Cardiac muscle cell (in vitro differentiated cells and primary cell): ENCODE results near the gene DOCK3. TPM values are rescaled to one million over a fixed set of nuclear protein-coding genes. Genes with fewer than 3 reads are reported as not detected.
"Not testable (repeated sequence)": the region's sequence is repeated elsewhere in the genome, so short reads cannot be mapped to it uniquely, and the experiment has no call there.

ENCODE experiments used
- DNase-seq, 2 donors: peaks; one replicate each; pipeline versions ENCODE4 v3.0.0 to v3.0.0-alpha.2; 2010 to 2017; ENCODE audit warnings: low read depth in 1 of 2, low spot score in 1 of 2
- H3K27ac ChIP-seq: fragments of 200-600 bp; sonication (generic); 2 replicates; pipeline ENCODE4 v1.5.1; 2016
- H3K27me3 ChIP-seq: fragments of 200-600 bp; sonication (generic); 2 replicates; pipeline ENCODE4 v1.6.0; 2016; ENCODE audit warnings: control low read depth
- H3K36me3 ChIP-seq: fragments of 200-600 bp; sonication (generic); 2 replicates; pipeline ENCODE4 v1.5.1; 2016; ENCODE audit warnings: control low read depth
- H3K4me1 ChIP-seq: fragments of 200-600 bp; sonication (generic); 2 replicates; pipeline ENCODE4 v1.8.1; 2017; ENCODE audit warnings: low read depth, mild to moderate bottlenecking, mixed run types
- H3K4me3 ChIP-seq: fragments of 200-600 bp; sonication (generic); 2 replicates; pipeline ENCODE4 v1.5.1; 2016; ENCODE audit warnings: mild to moderate bottlenecking
- H3K9me3 ChIP-seq: fragments of 200-600 bp; sonication (generic); 2 replicates; pipeline ENCODE4 v1.5.1; 2017; ENCODE audit warnings: low read depth, mild to moderate bottlenecking, control low read depth
- polyA plus RNA-seq: library from polyadenylated mRNA; unstranded; fragments of >200 nt; fragmentation: Nextera tagmentation; extraction: Ambion mirVana; gene quantifications from 2 replicates; pipeline ENCODE4 v1.2.1, GENCODE V29; 2016
- total RNA-seq: library from RNA; depleted of rRNA; stranded (reverse); fragments of >200 nt; gene quantifications from 2 replicates; pipeline ENCODE4 v1.2.3, GENCODE V29; 2016
- TF ChIP-seq, protein P1 (sequence below): IDR thresholded peaks from 2 replicates; pipeline ENCODE4 v1.5.1; 2012; ENCODE audit warnings: low read depth, mild to moderate bottlenecking, low read length

DOCK3 gene
- total and polyA plus RNA-seq, 2 experiments from 2014 or later: 0.56 to 1.3 TPM

DNA sequence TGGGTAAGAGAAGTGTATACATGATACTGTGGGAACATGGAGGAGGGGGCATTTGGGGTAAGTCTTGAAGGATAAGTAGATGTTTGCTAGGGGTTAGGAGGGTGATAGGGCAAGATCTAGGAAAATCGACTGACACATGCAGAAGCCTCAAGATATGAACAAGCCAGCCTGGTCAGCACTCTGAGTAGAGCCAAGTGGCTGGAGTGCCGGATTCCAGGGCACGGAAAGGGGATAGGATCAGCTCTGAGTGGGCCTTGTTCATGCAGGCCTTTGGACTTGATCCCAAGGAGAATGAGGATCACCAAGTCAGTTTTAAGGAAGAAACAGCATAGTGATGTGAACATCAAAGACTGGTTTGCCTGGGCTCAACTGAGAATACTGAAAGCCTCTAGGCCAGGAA is 686.1 kb downstream of the DOCK3 start:
- no peak overlapping the region for H3K4me3 ChIP-seq
- no peaks in the 10 kb centered on the region for H3K27me3 ChIP-seq
- H3K4me1 ChIP-seq: no peaks in the 10 kb centered on the region
- TF ChIP-seq, protein P1, sequence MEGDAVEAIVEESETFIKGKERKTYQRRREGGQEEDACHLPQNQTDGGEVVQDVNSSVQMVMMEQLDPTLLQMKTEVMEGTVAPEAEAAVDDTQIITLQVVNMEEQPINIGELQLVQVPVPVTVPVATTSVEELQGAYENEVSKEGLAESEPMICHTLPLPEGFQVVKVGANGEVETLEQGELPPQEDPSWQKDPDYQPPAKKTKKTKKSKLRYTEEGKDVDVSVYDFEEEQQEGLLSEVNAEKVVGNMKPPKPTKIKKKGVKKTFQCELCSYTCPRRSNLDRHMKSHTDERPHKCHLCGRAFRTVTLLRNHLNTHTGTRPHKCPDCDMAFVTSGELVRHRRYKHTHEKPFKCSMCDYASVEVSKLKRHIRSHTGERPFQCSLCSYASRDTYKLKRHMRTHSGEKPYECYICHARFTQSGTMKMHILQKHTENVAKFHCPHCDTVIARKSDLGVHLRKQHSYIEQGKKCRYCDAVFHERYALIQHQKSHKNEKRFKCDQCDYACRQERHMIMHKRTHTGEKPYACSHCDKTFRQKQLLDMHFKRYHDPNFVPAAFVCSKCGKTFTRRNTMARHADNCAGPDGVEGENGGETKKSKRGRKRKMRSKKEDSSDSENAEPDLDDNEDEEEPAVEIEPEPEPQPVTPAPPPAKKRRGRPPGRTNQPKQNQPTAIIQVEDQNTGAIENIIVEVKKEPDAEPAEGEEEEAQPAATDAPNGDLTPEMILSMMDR: no peak
- no peaks in the 10 kb centered on the region for H3K9me3 ChIP-seq
- no peak for DNase-seq
- H3K27ac ChIP-seq: no peak overlapping the region
- H3K36me3 ChIP-seq: no peaks in the 10 kb centered on the region

DNA sequence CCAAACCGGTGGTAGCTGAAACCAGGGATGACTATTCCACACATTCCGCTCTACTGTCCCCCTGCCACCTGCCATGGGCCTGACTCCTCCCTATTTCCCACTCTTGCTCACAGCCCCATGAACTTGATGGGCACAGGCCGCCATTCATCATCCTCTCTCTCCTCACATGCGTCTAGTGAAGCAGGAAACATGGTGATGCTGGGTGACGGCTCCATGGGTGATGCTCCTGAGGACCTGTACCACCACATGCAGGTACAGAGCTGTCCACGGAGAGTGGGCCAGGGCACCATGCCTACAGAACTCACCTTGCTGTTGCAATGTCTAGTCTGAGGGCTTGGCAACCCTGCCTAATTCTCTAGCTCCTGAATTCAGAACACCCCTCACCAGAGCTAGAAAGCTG is 687.0 kb downstream of the DOCK3 start:
- TF ChIP-seq, protein P1: no peak
- H3K27ac ChIP-seq: no peak overlapping the region
- H3K36me3 ChIP-seq: no peaks in the 10 kb centered on the region
- H3K9me3 ChIP-seq: no peaks in the 10 kb centered on the region
- no peak for DNase-seq
- H3K4me1 ChIP-seq: no peaks in the 10 kb centered on the region
- H3K27me3 ChIP-seq: no peaks in the 10 kb centered on the region
- no peak overlapping the region for H3K4me3 ChIP-seq

DNA sequence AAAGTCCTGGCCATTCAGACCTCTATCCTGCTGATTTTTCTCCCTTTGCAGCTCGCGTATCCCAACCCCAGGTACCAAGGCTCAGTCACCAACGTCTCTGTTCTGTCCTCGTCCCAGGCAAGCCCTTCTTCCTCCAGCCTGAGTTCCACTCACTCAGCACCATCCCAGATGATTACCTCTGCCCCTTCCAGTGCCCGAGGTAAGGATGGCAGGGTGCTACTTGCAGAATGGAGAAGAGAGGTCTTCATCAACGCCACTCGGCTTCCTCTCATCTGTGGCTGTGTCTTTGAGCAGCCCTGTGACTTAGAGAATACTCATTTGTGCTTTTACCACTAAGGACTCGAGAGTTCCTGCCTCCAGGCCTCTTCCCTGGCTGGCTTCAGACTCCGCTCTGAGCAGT is 687.7 kb downstream of the DOCK3 start:
- Histone ChIP-seq H3K4me1 (no peaks in the 10 kb centered on the region), H3K4me3 (no peak overlapping the region), H3K27ac (no peak overlapping the region), H3K36me3 (no peaks in the 10 kb centered on the region), H3K9me3 (no peaks in the 10 kb centered on the region), H3K27me3 (no peaks in the 10 kb centered on the region)
- TF ChIP-seq, protein P1: no peak
- DNase-seq: no peak

DNA sequence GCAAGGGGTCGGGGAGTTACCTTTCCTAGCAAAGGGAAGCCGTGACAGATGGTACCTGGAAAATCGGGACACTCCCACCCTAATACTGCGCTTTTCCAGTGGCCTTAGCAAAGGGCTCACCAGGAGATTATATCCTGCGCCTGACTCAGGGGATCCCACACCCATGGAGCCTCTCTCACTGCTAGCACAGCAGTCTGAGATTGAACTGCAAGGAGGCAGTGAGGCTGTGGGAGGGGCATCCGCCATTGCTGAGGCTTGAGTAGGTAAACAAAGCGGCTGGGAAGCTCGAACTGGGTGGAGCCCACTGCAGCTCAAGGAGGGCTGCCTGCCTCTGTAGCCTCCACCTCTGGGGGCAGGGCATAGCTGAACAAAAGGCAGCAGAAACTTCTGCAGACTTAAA is 693.5 kb downstream of the DOCK3 start:
- H3K27me3 ChIP-seq, H3K36me3 ChIP-seq, H3K4me1 ChIP-seq, H3K4me3 ChIP-seq, H3K27ac ChIP-seq, DNase-seq, H3K9me3 ChIP-seq: not testable (repeated sequence)

DNA sequence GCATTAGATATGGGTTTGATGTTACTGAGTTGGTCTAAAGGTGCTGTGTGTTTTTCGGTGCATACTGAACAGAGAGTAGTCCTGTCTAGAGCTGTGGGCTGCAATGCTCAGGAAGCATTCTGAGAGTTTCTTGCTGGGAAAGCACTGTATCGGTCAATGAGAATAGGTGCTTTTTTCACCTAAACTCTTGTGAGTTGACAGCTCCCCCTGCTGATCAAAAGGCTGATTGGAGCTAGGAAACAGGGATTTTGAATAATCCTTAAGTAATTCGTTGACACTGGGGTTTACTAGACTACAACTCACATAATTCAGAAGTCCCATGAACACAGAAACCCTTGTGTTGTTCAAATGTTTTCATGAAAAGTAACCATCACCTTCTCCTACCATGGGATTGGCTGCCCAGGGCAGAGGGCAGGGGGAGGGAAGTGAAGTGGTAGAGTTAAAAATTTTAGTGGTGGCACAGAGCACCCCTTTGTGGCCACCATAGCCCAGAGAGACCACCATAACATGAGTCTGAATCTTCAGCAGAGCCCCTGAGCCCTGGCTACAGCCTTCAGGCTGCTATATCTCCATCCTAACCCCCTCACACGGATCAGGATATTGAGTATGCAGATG is 697.3 kb downstream of the DOCK3 start:
- no peaks in the 10 kb centered on the region for H3K9me3 ChIP-seq
- H3K27ac ChIP-seq: no peak overlapping the region
- no peaks in the 10 kb centered on the region for H3K36me3 ChIP-seq
- H3K4me3 ChIP-seq: no peak overlapping the region
- TF ChIP-seq, protein P1: peak; percentile 73
- DNase-seq: peak; percentile 70 to 87
- no peaks in the 10 kb centered on the region for H3K4me1 ChIP-seq
- no peaks in the 10 kb centered on the region for H3K27me3 ChIP-seq

DNA sequence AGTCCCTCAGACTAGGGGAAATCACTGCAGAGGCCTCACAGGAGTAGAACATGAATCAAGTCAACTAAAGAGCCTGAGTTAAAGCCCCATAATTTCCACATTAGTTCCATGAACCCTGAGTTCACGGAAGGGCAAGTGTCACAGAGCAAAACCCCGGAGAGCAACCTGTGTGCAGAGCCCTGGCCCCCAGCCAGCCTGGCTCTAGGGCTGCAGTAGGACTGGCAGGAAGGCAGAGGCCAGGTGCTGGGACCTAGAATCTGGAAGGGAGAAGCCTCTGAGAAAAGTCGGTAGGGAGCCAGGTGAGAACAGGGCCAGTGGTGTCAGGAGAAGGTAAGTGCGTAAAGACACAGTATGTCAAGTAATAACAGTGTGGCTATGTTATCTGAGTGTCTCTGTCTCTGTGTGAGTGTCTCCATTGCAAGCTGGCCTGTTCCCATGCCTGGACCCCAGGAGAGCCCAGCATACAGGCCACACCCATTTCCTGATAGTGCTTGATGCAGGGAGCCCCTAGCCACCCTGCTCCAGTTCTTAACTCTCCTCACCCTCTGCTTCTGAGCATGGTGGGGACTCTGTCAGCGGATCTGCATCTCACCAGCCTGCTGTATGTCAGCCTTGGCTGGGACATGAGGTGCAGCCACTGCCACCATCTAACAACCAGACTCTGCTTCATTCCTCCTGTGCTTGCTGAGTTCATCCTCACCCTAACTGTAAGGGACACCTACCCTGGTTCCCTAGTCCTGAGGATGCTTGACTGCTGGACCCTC is 699.1 kb downstream of the DOCK3 start:
- no peaks in the 10 kb centered on the region for H3K4me1 ChIP-seq
- no peak for DNase-seq
- no peak overlapping the region for H3K4me3 ChIP-seq
- H3K27ac ChIP-seq: no peak overlapping the region
- TF ChIP-seq, protein P1: no peak
- H3K36me3 ChIP-seq: no peaks in the 10 kb centered on the region
- no peaks in the 10 kb centered on the region for H3K9me3 ChIP-seq
- H3K27me3 ChIP-seq: no peaks in the 10 kb centered on the region
